HAP-1 (cell line): ENCODE data around the gene MEIS3.
"Not testable (repeated sequence)": the region's sequence is repeated elsewhere in the genome, so short reads cannot be mapped to it uniquely, and the experiment has no call there.

Experiments used
- DNase-seq, 2 experiments: peaks; one replicate each; pipeline ENCODE4 v3.0.0-alpha.2; 2016 to 2020; ENCODE audit warnings: low spot score in 2 of 2
- H3K27me3 ChIP-seq: fragments of 250-450 bp; sonication (Bioruptor Pico); 2 replicates; pipeline ENCODE4 v1.5.1; 2020; ENCODE audit warnings: low read depth, mild to moderate bottlenecking, moderate library complexity
- H3K36me3 ChIP-seq: fragments of 250-450 bp; sonication (Bioruptor Pico); replicated peaks from 2 replicates; pipeline ENCODE4 v1.5.1; 2020; ENCODE audit warnings: mild to moderate bottlenecking
- H3K4me1 ChIP-seq: fragments of 250-450 bp; sonication (Bioruptor Pico); 2 replicates; pipeline ENCODE4 v1.5.1; 2020; ENCODE audit warnings: mild to moderate bottlenecking
- H3K4me3 ChIP-seq: fragments of 250-450 bp; sonication (Bioruptor Pico); 2 replicates; pipeline ENCODE4 v1.5.1; 2020; ENCODE audit warnings: mild to moderate bottlenecking, moderate library complexity
- H3K9me3 ChIP-seq: fragments of 250-450 bp; sonication (Bioruptor Pico); 2 replicates; pipeline ENCODE4 v1.5.1; 2020; ENCODE audit warnings: mild to moderate bottlenecking, moderate library complexity
- in situ Hi-C: fragments of 300-500 bp; cut with MboI; formaldehyde crosslinking; loops from 3 replicates; pipeline ENCODE4 v1.14.3; 2020; ENCODE audit warnings: low sequenced_read_pairs, inconsistent platforms, mixed read lengths

MEIS3 gene

GRCh38 chr19:47417107-47417745, 2.1 kb downstream of the MEIS3 start:
- no peaks in the 10 kb centered on the region for H3K9me3 ChIP-seq
- H3K36me3 ChIP-seq: no peaks in the 10 kb centered on the region; the same call in 1 of the 2 replicates
- H3K27me3 ChIP-seq: peaks cover 27% of the 10 kb centered on the region
- H3K4me1 ChIP-seq: peaks cover 4% of the 10 kb centered on the region
- DNase-seq: no peak
- H3K4me3 ChIP-seq: peak overlapping the region; percentile 51; the same call in 1 of the 2 replicates
- in situ Hi-C loops: no loop called here

- H3K4me1 ChIP-seq: peaks cover 4% of the 10 kb centered on the region
- H3K27me3 ChIP-seq: peaks cover 21% of the 10 kb centered on the region
- no peak for DNase-seq
- in situ Hi-C loops: no loop called here
- H3K4me3 ChIP-seq: no peak overlapping the region
- no peaks in the 10 kb centered on the region for H3K9me3 ChIP-seq
- H3K36me3 ChIP-seq: no peaks in the 10 kb centered on the region; the same call in 1 of the 2 replicates
Measured at GRCh38 chr19:47416643-47416985, 2.7 kb downstream of the MEIS3 start.

GRCh38 chr19:47415953-47416642, 3.2 kb downstream of the MEIS3 start:
- H3K27me3 ChIP-seq: peaks cover 16% of the 10 kb centered on the region

GRCh38 chr19:47414469-47414868, 4.9 kb downstream of the MEIS3 start:
- no peaks in the 10 kb centered on the region; the same call in 1 of the 2 replicates for H3K27me3 ChIP-seq

More at GRCh38 chr19:47415953-47416642, 3.2 kb downstream of the MEIS3 start:
- Histone ChIP-seq H3K4me3 (no peak overlapping the region), H3K36me3 (no peaks in the 10 kb centered on the region; the same call in 1 of the 2 replicates), H3K9me3 (no peaks in the 10 kb centered on the region), H3K4me1 (peaks cover 4% of the 10 kb centered on the region)
- DNase-seq: no peak
- in situ Hi-C loops: no loop called here

GRCh38 chr19:47413941-47414340, 5.4 kb downstream of the MEIS3 start:
- Histone ChIP-seq H3K9me3 (no peaks in the 10 kb centered on the region), H3K4me3 (no peak overlapping the region), H3K36me3 (no peaks in the 10 kb centered on the region; the same call in 1 of the 2 replicates), H3K4me1 (peaks cover 4% of the 10 kb centered on the region), H3K27me3 (no peaks in the 10 kb centered on the region)
- DNase-seq: no peak
- in situ Hi-C loops: no loop called here

More at GRCh38 chr19:47414469-47414868, 4.9 kb downstream of the MEIS3 start:
- no peak overlapping the region for H3K4me3 ChIP-seq
- H3K4me1 ChIP-seq: peaks cover 4% of the 10 kb centered on the region
- DNase-seq: peak in 1 of 2 experiments; percentile 40
- H3K36me3 ChIP-seq: no peaks in the 10 kb centered on the region; the same call in 1 of the 2 replicates
- no peaks in the 10 kb centered on the region for H3K9me3 ChIP-seq
- in situ Hi-C loops: no loop called here

GRCh38 chr19:47411696-47412095, 7.6 kb downstream of the MEIS3 start:
- H3K27me3 ChIP-seq, H3K4me3 ChIP-seq, H3K36me3 ChIP-seq, in situ Hi-C loops, H3K9me3 ChIP-seq, H3K4me1 ChIP-seq, DNase-seq: not testable (repeated sequence)

GRCh38 chr19:47411101-47411500, 8.2 kb downstream of the MEIS3 start:
- DNase-seq: no peak
- H3K4me1 ChIP-seq: no peaks in the 10 kb centered on the region
- no peaks in the 10 kb centered on the region for H3K9me3 ChIP-seq
- no peak overlapping the region for H3K4me3 ChIP-seq
- in situ Hi-C loops: no loop called here
- no peaks in the 10 kb centered on the region for H3K27me3 ChIP-seq
- no peaks in the 10 kb centered on the region; the same call in 1 of the 2 replicates for H3K36me3 ChIP-seq

GRCh38 chr19:47408156-47408938, 11.0 kb downstream of the MEIS3 start:
- no peak overlapping the region for H3K4me3 ChIP-seq
- H3K9me3 ChIP-seq: no peaks in the 10 kb centered on the region
- in situ Hi-C loops: no loop called here
- H3K36me3 ChIP-seq: no peaks in the 10 kb centered on the region
- no peaks in the 10 kb centered on the region for H3K4me1 ChIP-seq
- DNase-seq: no peak
- H3K27me3 ChIP-seq: no peaks in the 10 kb centered on the region

GRCh38 chr19:47407417-47407774, 11.9 kb downstream of the MEIS3 start:
- Histone ChIP-seq H3K4me3 (no peak overlapping the region), H3K9me3 (no peaks in the 10 kb centered on the region), H3K27me3 (no peaks in the 10 kb centered on the region), H3K4me1 (no peaks in the 10 kb centered on the region), H3K36me3 (no peaks in the 10 kb centered on the region)
- in situ Hi-C loops: no loop called here
- DNase-seq: no peak

- no peaks in the 10 kb centered on the region for H3K36me3 ChIP-seq
- no peaks in the 10 kb centered on the region for H3K4me1 ChIP-seq
- in situ Hi-C loops: no loop called here
- H3K9me3 ChIP-seq: no peaks in the 10 kb centered on the region
- peak in 1 of 2 experiments; percentile 62 for DNase-seq
- H3K4me3 ChIP-seq: no peak overlapping the region
- H3K27me3 ChIP-seq: no peaks in the 10 kb centered on the region
Measured at GRCh38 chr19:47406711-47407416, 12.5 kb downstream of the MEIS3 start.

GRCh38 chr19:47405854-47406417, 13.4 kb downstream of the MEIS3 start:
- no peak for DNase-seq
- H3K9me3 ChIP-seq: no peaks in the 10 kb centered on the region
- no peaks in the 10 kb centered on the region for H3K36me3 ChIP-seq
- H3K4me3 ChIP-seq: no peak overlapping the region
- H3K4me1 ChIP-seq: no peaks in the 10 kb centered on the region
- H3K27me3 ChIP-seq: no peaks in the 10 kb centered on the region
- in situ Hi-C loops: no loop called here

- in situ Hi-C loops: no loop called here
- DNase-seq: no peak
- Histone ChIP-seq H3K4me1 (no peaks in the 10 kb centered on the region), H3K4me3 (no peak overlapping the region), H3K36me3 (no peaks in the 10 kb centered on the region), H3K27me3 (no peaks in the 10 kb centered on the region), H3K9me3 (no peaks in the 10 kb centered on the region)
Measured at GRCh38 chr19:47405197-47405550, 14.2 kb downstream of the MEIS3 start.
